ENCODE data around the gene EXTL2. TPM values are rescaled to one million over a fixed set of nuclear protein-coding genes. Genes with fewer than 3 reads are reported as not detected.
A peak's percentile ranks its signal among the peaks of the same experiment; 100 is the strongest.
"Not testable (repeated sequence)": the region's sequence is repeated elsewhere in the genome, so short reads cannot be mapped to it uniquely, and the experiment has no call there.

Gene EXTL2
- total RNA-seq, 4 donors from 2014 or later = 10.6 to 22.1 (median 16.7) TPM

DNA sequence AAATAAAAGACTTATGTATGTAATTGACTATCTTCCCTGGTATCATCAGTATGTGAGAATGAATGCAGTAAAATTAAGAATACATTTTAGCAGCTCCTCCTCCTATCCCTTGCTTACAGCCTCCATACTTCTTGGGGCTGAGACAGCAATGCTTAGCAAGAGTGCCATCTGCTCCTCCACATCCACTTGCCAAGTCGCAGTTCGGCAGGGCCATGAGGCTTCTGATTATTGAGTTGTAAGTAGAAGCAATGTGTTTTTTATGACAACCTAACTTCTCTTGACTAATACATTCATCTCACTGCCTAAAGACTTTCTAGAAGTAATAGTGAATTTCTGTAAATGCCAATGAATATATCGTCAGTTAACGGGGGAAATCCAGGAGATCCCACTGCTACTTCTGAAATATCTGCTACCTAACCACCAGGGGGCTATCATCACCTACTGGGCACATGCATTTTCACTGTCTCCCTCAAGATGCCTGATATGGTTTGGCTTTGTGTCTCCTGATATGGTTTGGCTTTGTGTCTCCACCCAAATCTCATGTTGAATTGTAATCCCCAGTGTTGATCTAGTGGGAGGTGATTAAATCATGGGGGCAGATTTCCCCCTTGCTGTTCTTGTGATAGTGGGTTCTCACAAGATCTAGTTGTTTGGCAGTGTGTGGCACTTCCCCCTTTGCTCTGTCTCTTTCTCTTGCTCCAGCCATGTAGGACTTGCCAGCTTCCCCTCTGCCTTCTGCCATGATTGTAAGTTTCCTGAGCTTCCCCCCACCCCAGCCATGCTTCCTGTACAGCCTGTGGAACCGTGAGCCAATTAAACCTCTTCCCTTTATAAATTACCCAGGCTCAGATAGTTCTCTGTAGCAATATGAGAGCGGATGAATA, 59.6 kb downstream of the EXTL2 start:
- H3K27ac ChIP-seq = no peak overlapping the region
- no peaks in the 10 kb centered on the region for H3K36me3 ChIP-seq
- H3K9me3 ChIP-seq = no peaks in the 10 kb centered on the region
- no peak for ATAC-seq
- no peak overlapping the region for H3K4me3 ChIP-seq
- TF ChIP-seq, protein P1, sequence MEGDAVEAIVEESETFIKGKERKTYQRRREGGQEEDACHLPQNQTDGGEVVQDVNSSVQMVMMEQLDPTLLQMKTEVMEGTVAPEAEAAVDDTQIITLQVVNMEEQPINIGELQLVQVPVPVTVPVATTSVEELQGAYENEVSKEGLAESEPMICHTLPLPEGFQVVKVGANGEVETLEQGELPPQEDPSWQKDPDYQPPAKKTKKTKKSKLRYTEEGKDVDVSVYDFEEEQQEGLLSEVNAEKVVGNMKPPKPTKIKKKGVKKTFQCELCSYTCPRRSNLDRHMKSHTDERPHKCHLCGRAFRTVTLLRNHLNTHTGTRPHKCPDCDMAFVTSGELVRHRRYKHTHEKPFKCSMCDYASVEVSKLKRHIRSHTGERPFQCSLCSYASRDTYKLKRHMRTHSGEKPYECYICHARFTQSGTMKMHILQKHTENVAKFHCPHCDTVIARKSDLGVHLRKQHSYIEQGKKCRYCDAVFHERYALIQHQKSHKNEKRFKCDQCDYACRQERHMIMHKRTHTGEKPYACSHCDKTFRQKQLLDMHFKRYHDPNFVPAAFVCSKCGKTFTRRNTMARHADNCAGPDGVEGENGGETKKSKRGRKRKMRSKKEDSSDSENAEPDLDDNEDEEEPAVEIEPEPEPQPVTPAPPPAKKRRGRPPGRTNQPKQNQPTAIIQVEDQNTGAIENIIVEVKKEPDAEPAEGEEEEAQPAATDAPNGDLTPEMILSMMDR (IDR thresholded peaks at IDR 0.05) = peak in 1 of 4 experiments; percentile 39
- TF ChIP-seq EP300 (IDR thresholded peaks at IDR 0.05) = no peak
- WGBS, 2 donors (ENCODE audit: low coverage in 1 of 2) = 67 to 86% methylated on average over 4 to 6 of the region's 6 CpGs
- no peaks in the 10 kb centered on the region for H3K4me1 ChIP-seq
- no peaks in the 10 kb centered on the region for H3K27me3 ChIP-seq

- 85 to 90% methylated on average over 5 to 6 of the region's 6 CpGs for WGBS, 2 donors (ENCODE audit: low coverage in 1 of 2)
- H3K4me3 ChIP-seq = no peak overlapping the region
- ATAC-seq = no peak
- H3K4me1 ChIP-seq = no peaks in the 10 kb centered on the region
- no peaks in the 10 kb centered on the region for H3K36me3 ChIP-seq
- TF ChIP-seq POLR2AphosphoS5 (IDR thresholded peaks at IDR 0.05) (no peak), POLR2A (IDR thresholded peaks at IDR 0.05) (no peak), EP300 (IDR thresholded peaks at IDR 0.05) (no peak)
- TF ChIP-seq, protein P1 (IDR thresholded peaks at IDR 0.05) = no peak
- no peaks in the 10 kb centered on the region for H3K9me3 ChIP-seq
- no peaks in the 10 kb centered on the region for H3K27me3 ChIP-seq
- H3K27ac ChIP-seq = no peak overlapping the region
Measured at GRCh38 chr1:100832694-100833428, 61.8 kb downstream of the EXTL2 start.

- H3K4me3 ChIP-seq, H3K27ac ChIP-seq, H3K4me1 ChIP-seq, H3K27me3 ChIP-seq, H3K9me3 ChIP-seq, ATAC-seq, H3K36me3 ChIP-seq: not testable (repeated sequence)
- 83 to 89% methylated on average over 1 to 2 of the region's 2 CpGs for WGBS, 2 donors (ENCODE audit: low coverage in 1 of 2)
Measured at GRCh38 chr1:100825666-100826065, 69.0 kb downstream of the EXTL2 start.

Other genes starting within 250 kb of the EXTL2 start
- gene VCAM1, start 175.1 kb downstream of the EXTL2 start, total RNA-seq = 10 to 100 TPM in 1 of 4 donors, 1 to 10 TPM in 3; 4.7 to 13.7 (median 5.9) TPM
- gene SLC30A7, start 1.2 kb upstream of the EXTL2 start, total RNA-seq = 10 to 100 TPM; 11.2 to 19.8 (median 17.1) TPM
- 10 to 100 TPM; 14.8 to 26.8 (median 20.5) TPM for gene DPH5, start 130.9 kb upstream of the EXTL2 start, total RNA-seq